ENCODE measurements around the gene ZNF618.
"Not testable (repeated sequence)": the region's sequence is repeated elsewhere in the genome, so short reads cannot be mapped to it uniquely, and the experiment has no call there.

Gene ZNF618

DNA sequence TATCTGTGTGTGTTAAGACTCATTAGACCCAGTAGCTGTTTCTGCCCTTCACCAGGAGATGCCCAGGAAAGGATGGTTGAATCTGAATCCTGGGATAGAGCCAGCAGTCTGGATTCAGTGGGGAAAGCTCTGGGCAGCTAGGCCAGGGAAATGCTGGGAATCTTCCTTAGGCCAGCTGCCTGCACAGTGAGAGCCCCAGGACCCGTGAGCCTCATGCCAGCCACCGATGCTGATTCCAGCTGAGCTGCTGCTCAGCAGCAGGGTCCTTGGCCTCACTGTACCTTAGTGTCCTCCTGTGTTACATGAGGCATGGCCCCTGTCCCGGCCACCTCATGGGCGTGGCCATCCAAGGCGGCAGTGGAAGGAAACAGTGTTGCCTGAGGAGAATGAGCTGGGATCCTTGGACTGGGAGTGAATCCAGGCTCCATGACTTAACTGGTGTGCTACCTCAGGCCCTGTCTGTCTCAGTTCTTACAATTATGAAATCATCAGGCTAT, 114.9 kb downstream of the ZNF618 start:
- no peak for DNase-seq

DNA sequence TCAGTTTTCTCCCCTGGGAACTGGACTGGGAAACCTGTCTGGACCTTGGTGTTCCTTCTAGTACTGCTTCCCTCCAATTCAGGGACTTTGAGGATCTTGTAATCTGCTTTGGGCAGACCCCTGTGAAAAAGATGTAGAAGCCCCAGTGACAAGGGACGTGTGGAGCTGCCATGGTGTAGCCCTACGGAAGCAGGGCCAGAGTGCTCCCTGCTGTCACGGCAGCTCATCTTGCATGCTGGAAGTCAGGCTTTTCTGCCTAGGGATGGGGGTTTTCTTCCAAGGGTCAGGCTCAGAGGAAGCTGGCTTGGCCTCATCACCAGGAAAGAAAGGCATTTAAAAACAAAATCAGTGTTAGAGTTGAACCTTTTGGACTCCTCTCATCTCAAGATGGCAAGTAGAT, 115.6 kb downstream of the ZNF618 start:
- no peak for DNase-seq

GRCh38 chr9:113992276-113992951, 116.3 kb downstream of the ZNF618 start:
- DNase-seq, result no peak

DNA sequence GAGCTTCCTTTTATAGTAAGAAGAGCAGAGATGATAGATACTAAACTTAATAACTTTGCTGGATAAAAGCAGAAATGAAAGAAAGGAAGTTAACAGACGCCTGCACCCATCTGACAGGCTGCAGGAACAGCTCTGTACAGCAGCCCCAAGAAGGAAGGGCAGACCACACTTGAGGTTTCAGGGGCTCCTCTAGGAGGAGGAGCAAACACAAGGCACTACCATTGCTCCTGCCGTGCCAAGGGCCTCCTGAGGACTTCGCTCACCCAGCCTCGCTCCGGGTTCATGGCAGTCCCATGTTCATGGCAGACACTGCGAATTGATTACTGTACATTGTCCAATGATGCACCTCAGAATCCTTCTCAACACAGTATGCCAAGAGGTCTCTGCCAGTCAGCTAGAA, 116.9 kb downstream of the ZNF618 start:
- DNase-seq, result no peak

GRCh38 chr9:113993838-113994540, 117.9 kb downstream of the ZNF618 start:
- DNase-seq, result no peak

GRCh38 chr9:113995401-113995800, 119.3 kb downstream of the ZNF618 start:
- DNase-seq, result no peak

DNA sequence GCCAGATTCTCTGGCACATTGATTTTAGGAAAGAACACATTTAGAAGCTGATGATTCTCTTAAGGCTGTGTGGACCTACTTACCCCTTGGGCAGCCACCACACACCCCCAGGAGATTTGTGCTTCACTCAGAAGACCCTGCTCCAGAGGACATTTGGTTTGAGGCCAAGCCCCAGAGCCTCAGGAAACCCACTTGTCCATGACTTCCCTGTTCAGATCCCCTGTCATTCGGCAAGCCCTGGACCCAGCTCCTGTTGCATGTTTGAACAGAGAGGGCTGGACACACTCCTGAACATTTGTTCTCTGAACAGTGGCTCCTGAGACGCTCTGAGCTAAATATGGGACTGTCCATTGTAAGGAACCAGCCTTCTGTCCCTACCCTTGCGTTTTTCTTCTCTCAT, 119.9 kb downstream of the ZNF618 start:
- no peak for DNase-seq

DNA sequence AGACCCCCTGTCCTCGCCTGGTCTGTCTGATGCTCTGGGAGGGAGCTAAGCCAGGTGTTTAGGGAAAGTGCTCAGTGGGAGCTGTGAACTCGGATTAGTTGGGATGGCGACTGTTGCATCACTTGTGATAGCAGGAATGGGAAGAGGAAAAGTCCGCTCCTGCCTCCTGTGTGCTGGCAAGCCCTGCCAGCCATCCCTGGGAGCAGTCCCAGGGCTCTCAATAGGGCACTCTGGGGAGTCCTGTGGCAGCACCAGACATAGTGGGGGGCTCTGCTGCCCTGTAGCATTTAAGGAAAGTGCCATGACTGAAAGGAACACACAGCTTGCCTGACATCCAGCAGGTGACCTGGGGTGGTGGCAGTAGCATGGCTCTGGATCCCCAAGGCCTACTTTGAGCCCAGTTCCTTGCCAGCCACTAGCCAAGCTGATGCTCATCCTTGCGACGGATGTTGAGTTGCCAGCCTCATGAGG, 120.5 kb downstream of the ZNF618 start:
- no peak for DNase-seq

DNA sequence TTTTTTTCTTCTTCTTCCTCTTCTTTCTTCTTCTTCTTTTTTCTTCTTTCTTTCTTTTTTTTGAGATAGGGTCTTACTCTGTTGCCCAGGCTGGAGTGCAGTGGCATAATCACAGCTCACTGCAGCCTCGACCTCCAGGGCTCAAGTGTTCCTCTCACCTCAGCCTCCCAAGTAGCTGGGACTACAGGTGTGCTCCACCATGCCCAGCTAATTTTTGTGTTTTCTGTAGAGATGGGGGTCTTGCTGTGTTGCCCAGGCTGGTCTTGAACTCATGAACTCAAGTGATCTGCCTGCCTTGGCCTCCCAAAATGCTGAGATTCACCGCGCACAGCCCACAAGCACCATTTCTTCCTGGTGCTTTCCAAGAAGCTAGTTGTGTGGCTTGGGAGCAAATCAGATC, 121.0 kb downstream of the ZNF618 start:
- not testable (repeated sequence) for DNase-seq

GRCh38 chr9:113997610-113998009, 121.5 kb downstream of the ZNF618 start:
- DNase-seq, result no peak

DNA sequence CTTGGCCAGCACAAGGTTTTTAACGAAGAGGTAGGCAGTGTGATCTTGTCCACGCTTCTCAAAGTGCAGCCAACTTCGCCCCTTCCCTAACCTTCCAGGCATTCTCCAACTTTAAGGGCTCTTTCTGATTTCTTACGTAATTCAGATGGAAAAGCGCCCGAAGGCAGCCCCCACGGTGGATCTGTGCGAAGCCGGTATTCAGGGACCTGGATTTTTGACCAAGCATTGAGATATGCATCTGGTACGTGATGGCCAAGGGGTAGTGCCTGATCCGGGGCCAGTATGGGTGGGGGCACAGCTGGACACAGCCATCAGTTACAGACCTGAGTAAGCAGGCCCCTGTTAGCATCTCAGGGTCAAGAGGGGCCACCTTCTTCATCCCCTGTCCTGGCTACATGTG, 122.0 kb downstream of the ZNF618 start:
- no peak for DNase-seq

DNA sequence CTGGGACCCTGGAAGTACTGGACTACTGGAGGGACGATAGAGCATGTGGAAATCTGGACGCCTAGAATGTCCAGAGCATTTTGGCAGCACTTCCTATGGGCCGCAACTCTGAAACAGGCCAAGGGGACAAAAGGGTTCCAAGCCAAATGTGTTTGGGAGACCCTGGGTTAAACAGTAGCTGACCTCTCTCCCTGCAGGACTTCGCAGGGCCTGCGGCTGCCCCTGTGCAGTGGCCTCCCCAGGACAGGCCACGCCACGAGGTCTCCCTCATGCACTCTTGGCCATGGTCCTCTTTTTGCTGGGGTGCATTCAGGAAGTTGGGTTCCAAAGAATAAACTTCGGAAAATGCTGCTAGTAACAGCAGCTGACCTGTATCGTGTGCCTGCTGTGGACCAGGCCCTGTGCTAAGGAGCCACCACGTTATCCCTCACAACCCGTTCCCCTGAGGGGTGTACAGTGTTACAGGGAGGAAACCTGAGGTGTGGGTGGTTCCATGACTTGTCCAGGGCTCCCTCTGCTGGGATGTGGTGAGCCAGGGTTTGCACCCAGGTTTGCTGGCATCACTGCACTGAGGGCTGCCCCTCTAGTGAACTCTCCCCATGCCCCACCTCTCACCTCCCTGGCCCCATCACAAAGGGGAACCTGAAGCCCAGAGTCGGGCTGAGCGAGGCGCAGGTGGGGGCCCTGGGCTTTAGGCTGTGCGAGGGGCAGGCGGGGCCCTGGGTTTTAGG, 122.6 kb downstream of the ZNF618 start:
- no peak for DNase-seq

DNA sequence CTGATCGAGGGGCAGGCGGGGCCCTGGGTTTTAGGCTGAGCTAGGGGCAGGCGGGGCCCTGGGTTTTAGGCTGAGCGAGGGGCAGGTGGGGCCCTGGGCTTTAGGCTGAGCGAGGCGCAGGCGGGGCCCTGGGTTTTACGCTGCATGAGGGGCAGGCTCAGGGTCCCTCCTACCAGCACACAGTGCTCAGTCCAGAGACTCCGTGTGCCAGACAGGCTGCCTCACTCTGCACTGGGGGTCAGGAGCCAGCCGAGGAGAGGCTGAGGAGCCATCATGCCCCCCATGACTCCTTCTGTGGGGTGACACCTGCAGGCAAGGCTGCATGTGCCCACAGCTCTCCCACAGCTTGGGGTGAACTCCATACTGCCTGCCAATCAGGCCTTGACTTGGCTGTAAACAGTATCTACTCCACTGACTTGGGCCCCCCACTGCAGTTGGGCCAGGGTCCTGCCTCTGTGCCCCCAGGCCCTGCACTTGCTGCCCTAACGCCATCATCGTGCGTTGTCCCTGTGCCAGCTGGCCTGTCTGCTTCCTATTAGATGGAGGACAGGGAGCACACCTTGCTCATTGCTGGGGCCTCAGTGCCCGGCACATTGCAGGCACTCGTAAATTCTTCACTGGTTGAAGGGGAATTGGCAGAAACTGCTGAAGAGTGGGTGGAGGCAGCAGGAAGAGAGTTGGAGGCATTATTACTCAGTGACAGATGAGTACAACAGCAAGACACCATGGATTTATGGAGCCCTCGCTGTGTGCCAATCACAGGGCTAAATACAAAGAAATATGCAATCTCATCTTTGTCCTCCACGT, 123.3 kb downstream of the ZNF618 start:
- DNase-seq, result no peak

GRCh38 chr9:114000063-114000454, 124.0 kb downstream of the ZNF618 start:
- no peak for DNase-seq

- no peak for DNase-seq
These were observed 124.7 kb downstream of the ZNF618 start for GRCh38 chr9:114000671-114001409.

GRCh38 chr9:114001410-114001685, 125.2 kb downstream of the ZNF618 start:
- no peak for DNase-seq

DNA sequence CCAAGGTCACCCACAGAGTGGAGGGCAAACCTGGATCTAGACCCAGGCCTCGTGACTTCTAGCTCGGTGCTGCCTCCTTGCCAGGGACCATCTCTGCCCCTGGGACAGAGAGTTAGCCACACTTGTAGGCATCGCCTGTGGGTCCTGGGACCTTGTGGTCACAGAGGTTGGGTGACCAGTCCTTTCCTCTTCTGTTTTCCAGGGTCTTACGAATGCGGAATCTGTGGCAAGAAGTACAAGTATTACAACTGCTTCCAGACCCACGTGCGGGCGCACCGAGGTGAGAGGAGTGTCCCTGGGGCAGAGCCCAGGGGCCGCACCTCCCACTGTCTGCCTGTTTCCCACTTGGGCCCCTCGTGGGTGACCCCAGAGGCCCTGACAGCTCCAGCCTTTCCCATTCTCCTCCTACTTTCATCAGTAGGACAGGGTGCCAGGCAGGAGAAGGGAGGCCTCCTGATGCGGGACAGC, 125.7 kb downstream of the ZNF618 start:
- no peak for DNase-seq

GRCh38 chr9:114002271-114002985, 126.3 kb downstream of the ZNF618 start:
- no peak for DNase-seq

GRCh38 chr9:114002986-114003350, 126.9 kb downstream of the ZNF618 start:
- DNase-seq, result no peak

GRCh38 chr9:114003351-114003750, 127.2 kb downstream of the ZNF618 start:
- no peak for DNase-seq

DNA sequence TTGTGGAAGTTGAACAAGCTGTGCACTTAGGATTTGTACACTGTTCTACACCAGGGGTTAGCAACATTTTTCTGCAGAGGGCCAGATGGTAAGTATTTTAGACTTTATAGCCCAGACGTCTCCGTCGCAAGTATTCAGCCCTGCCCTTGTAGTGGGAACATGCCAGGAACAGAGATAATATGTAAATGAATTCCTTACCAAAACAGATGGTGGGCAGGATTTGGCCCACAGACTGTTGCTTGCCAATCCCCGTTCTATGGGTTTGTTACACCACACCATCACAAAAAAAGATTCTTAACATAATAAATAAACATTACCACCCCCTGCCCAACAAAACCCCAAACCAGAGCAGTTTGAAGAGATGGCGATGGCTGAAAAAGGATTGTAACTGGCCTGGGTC, 127.6 kb downstream of the ZNF618 start:
- DNase-seq, result no peak
